Lung microvascular endothelial cell (primary cell): ENCODE results near the gene UNKL. TPM values are rescaled to one million over a fixed set of nuclear protein-coding genes. Genes with fewer than 3 reads are reported as not detected.
"Not testable (repeated sequence)": the region's sequence is repeated elsewhere in the genome, so short reads cannot be mapped to it uniquely, and the experiment has no call there.

ENCODE experiments used
- DNase-seq, 2 donors: peaks; one replicate each; pipeline versions ENCODE4 v3.0.0 to v3.0.0-alpha.2; 2010; ENCODE audit warnings: low read depth in 2 of 2
- total RNA-seq: library from RNA; depleted of rRNA; stranded (reverse); fragments of >200 nt; gene quantifications from 2 replicates; pipeline ENCODE4 v1.2.1, GENCODE V29; 2014

Gene UNKL
- total RNA-seq, 1 donor from 2014 or later = 5.6 TPM

DNA sequence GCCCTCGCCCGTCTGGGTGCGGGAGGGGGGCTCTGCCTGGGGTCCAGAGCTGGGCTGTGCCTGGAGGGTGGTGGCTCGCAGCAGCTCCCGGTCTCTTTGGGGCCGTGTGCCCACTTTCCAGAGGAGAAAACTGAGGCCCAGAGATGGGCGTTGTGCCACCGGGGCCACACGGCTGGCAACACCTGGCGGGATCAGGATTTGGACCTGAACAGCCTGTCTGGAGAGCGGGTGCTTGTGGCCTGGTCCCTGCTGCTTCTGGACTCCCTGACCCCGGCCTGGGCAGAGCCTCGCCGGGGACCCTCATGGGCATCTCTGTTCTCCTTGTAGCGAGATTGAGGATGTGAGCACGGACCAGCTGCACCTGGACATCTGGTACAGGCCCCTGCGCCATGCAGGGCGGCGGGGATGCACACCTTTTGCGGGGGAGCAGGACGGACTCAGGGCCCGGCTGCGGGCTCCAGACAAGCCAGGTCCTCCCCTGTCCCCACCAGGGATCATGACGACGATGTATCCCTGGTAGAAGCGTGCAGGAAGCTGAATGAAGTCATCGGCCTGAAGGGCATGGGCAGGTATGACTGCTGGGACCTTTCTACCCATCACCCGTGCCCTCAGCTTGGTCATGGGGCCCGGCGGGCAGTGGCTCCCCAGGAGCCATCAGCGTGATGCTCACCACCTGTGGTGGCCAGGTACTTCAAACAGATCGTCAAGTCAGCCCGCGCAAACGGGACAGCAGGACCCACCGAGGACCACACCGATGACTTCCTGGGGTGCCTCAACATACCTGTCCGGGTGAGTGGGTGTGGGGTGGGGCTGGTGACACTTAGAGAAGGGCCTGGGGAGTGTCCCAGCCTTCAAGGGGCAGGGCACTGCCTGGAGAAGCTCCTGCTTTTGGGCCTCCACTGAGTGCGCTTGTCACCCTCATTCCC lies 72.7 kb downstream of the UNKL start:
- no peak for DNase-seq

DNA sequence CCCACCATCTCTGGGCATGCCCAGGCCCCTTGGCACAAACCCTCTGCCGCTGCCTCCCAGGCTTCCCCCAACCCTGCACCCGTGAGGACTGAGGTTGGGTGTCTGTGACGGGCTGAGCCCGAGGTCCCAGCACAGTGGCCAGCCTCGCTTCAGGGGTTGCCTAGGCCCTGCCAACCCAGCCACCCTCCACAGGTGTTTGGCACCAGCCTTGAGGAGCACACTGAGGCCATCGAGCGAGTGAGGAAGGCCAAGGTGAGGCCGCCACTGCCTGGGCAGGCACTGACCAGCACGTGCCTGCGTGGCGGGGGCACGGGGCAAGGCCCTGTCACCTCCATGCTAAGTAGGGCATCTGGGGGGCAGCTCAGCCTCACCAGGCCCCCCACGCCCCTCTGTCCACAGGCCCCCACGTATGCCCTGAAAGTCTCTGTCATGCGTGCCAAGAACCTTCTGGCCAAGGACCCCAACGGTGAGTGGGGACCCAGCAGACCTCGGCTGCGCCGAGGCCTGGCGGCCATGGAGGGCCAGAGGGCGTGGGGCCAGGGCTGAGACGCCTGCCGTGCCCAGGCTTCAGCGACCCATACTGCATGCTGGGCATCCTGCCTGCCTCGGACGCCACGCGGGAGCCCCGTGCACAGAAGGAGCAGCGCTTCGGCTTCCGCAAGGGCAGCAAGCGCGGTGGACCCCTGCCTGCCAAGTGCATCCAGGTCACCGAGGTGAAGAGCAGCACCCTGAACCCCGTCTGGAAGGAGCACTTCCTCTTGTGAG lies 73.6 kb downstream of the UNKL start:
- DNase-seq = no peak

DNA sequence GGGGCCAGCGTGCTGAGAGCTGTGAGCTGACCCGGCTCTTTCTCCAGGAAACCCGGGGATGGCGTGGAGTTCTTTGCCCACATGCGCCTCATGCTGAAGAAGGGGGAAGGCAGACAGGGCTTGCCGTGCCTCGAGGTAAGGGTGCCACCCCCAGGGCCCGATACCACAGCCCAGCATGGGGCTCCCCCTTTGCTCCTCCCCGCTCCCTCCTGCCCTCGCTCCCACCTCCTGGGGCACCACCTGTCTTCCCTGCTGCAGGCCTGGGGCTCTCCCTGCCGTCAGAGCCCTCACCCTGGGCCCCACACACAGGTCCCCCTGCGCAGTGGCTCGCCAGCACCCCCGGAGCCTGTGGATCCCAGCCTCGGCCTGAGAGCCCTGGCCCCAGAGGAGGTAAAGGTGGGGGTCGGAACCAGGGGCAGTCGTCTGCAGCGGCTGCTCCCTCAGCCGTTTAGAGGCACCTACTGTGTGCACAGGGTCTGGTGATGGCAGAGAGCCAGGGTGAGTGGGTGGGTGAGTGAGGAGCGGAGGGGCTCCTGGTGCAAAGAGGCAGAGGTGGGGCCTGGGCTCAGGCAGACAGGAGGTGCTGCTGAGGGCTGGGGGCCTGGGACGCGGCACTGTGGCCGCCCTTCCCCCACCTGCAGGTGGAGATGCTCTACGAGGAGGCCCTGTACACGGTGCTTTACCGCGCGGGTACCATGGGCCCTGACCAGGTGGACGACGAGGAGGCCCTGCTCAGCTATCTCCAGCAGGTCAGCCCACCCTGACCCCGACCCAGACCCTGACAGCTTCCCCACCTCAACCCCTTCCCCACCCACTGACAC lies 75.4 kb downstream of the UNKL start:
- no peak for DNase-seq

DNA sequence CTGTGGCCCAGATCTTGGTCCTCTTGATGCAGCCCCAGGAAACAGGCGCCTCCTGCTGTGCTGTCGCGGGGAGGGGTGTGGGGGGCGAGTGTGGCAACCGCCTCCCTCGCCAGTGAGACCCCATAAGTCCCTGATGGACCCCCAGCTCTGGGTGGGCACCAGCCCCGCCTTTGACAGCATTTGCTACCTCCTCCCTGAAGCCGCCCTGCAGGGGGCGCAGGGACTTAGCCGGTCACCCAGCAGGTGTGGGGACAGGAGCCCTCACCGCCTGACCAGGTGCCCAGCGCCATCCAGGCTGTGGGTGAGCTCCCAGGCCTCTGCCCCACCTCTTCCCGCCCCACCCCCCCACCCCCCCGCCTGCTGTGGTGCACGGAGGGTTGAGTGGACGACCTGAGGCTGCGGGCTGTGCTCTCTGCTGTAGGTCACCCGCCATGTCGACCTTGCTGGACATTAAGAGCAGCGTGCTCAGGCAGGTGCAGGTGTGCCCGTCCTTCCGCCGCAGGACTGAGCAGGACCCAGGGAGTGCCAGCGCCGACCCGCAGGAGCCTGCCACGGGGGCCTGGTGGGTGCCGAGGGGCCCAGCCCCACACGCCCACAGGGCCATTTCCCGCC lies 76.3 kb downstream of the UNKL start:
- DNase-seq = peak in 1 of 2 donors; percentile 56

GRCh38 chr16:1337486-1337885 lies 77.0 kb downstream of the UNKL start:
- DNase-seq = peak in 1 of 2 donors; percentile 20

GRCh38 chr16:1336619-1337018 lies 77.9 kb downstream of the UNKL start:
- DNase-seq = no peak

- DNase-seq = no peak
These were observed 78.5 kb downstream of the UNKL start for GRCh38 chr16:1335996-1336395.

DNA sequence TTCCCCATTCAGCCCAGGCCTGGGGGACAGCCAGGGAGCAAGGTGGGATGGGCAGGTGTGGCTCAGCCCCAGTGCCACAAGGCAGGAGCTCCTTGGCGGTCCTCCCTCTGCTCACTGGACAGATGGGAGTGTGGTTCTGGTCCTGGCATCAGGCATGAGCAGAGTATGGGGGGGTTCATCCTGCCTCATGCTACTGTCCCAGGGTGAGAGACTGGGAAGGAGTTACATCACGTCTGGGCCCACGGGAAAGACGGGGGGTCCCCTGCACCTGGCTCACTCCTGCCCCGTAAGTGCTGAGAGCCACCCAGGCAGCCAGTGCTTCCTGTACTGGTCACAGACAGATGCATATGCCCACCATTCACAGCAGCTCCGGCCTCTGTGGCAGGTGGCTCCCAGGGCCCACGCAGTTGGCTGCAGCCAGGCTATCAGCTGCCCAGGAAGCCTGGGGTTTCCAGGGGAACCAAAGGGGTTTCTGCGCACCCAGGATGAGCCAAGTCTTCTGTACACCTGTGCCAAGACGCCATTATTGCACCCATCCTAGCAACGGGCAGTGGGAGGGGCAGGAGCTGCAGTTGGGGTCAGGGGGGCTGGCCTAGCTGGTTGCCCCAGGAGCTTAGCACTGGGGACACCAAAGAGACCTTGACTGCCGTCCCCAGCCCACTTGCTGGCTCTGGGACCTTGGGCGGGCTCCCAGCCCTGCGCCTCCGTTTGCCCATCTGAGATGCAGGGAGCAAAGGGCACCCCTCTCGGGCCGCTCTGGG lies 79.1 kb downstream of the UNKL start:
- DNase-seq = no peak

DNA sequence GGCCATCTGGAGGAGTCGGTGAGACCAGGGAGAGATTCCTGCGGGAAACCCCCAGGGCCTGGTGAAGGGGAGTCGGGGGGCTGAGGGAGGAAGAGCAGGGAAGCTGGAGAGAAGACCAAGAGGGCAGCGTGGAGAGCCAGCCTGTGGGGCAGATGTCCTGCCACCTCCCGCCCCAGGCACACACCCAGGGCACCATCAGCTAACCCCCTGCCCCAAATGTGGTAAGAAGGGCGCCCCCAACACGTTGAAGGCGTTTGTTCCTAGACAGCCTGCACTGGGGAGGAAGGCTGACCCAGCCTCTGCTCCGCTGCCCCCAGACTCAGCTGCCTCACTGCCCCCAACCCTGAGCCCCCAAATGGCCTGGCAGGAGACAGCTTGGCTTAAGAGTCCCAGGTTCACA lies 79.8 kb downstream of the UNKL start:
- no peak for DNase-seq

- no peak for DNase-seq
These were observed 80.4 kb downstream of the UNKL start for GRCh38 chr16:1333854-1334700.

- peak; percentile 36 to 62 for DNase-seq
These were observed 81.2 kb downstream of the UNKL start, which contains the start of gene BAIAP3 for GRCh38 chr16:1333149-1333812. BAIAP3 (plus strand) TSS chr16:1333645; CDS start chr16:1338550, 4,905 bp downstream.

GRCh38 chr16:1332618-1333148 lies 81.8 kb downstream of the UNKL start:
- DNase-seq = no peak

DNA sequence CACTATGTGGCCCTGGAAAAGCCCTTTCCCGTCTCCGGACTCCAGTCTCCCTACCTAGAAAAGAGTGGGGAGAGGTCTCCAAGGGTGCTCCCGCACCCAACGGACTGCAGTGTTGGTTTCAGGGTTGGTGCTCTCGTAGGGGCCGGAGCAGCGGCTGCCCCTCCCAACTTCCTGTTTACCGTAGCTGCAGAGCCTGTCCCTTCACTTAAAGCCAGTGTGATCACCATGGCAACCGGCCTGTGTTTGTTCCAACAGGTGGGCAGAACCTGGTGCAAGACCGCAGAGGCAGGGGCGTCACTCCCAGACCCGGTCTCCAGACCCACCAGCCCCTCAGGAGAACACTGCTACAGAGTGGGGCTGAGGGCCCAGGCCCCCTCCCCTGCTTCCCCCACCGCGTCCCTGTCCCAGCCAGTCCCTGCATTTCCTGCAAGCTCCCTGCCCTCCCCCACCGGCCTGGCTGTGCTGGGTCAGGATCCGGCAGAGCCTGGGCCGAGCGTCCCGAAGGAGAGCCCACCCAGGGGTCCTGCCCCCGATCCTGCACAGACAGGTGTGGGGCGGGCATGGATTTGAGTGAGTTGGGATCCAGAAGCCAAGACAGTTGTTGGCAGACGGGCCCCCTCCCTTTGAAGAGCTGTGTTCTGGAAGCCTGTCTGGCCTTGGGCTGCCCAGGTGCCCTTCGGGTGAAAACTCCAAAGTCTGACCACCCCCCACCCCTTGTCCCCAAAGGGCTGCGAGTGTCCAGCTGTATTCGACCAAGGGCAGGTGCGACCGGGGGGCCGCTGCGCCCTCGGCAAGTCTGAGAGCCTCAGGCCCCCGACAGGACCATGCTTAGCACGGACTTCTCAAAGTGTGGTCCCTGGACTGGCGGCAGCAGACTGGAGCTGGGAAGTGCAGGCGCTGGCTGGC lies 82.5 kb downstream of the UNKL start:
- DNase-seq = peak; percentile 62 to 91

GRCh38 chr16:1330931-1331711 lies 83.4 kb downstream of the UNKL start:
- DNase-seq = no peak

DNA sequence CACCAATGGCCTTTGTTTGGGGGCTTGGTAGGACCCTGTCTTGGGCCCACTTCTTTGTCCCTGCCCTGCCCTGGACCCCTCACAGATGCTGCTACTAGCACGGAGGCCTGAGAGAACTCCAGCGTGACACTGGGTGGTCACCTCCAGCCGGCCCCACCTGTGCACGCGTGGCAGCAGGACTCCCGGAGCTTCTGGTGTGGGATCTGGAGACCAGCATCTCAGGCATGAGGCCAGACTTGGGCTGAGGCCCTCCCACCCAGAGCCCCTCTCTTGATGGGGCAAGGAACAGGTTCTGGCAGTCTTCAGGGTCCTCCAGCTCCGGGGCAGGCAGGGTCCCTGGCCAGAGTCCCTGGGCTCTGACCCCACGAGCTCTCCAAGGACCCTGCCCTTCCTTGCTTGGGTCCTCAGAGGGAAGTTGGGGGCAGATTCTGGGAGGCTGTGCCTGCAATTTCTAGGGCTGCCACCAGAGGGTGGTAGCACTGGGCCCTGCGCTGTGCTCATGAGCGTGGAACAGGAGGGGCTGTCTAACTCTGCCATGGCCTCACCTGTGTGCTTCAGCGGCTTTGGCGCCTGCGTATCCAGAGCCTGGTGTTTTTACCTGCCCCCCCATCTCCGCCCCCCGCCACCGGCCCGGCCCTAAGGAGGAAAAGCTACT lies 84.1 kb downstream of the UNKL start:
- no peak for DNase-seq

DNA sequence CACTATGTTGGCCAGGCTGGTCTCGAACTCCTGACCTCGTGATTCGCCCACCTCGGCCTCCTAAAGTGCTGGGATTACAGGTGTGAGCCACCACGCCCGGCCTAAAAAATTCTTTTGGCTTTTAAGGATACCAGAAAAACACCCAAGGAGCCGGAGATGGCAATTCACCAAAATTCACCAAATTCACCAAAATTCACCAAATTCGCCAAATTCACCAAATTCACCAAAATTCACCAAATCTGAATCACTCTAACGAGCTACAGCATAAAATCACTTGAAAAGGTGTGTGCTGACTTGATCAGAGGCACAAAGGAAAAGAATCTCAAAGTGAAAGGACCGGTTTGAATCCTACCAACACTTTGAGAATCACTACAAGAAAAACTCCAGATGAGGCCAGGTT lies 85.5 kb downstream of the UNKL start:
- not testable (repeated sequence) for DNase-seq
